HepG2 (cell line): Measurements from ENCODE around the gene COA7. TPM values are rescaled to one million over a fixed set of nuclear protein-coding genes. Genes with fewer than 3 reads are reported as not detected.

Source experiments
- ATAC-seq: fragments of 200-7000 bp; cut with Tn5 transposase; 3 replicates; pipeline ENCODE4 v1.9.1; 2020; ENCODE audit warnings: mild to moderate bottlenecking, moderate library complexity
- BruUV-seq: library from RNA; stranded (reverse); fragments of 400-500 nt; replicated peaks from 2 replicates; lab custom pipeline; 2021; lab: Mats Ljungman, UMichigan
- CTCF ChIA-PET: fragments of 300-600 bp; formaldehyde crosslinking; extraction: SDS; loops from one replicate; lab custom pipeline; 2021; ENCODE audit warnings: low total read pairs, inconsistent platforms, low intra/inter-chr PET ratio; lab: Yijun Ruan, JAX
- POLR2A ChIA-PET: fragments of 350-600 bp; sonication (Branson Sonifier 250); formaldehyde crosslinking; loops from one replicate; lab custom pipeline; 2020; ENCODE audit warnings: antibody characterized with exemption, inconsistent platforms; lab: Yijun Ruan, JAX
- DNase-seq: peaks from one replicate; pipeline ENCODE4 v3.0.0-alpha.2; 2015; ENCODE audit warnings: low spot score
- FAIRE-seq: peaks from 3 replicates; lab custom pipeline; 2011; peaks lifted over from hg19 to GRCh38; lab: Jason Lieb, UNC
- H2AFZ ChIP-seq: one replicate; pipeline ENCODE4 v1.6.1; 2011; ENCODE audit warnings: low read length, inconsistent platforms
- H3K27ac ChIP-seq: fragments of 300-600 bp; 3 replicates; pipeline ENCODE4 v1.8.0; 2011; ENCODE audit warnings: mixed run types, mild to moderate bottlenecking, mixed read lengths, low read length, inconsistent platforms; ENCODE audit not compliant: insufficient read depth; ENCODE audit errors: extremely low read length
- H3K27me3 ChIP-seq, 2 experiments: fragments of 200-600 bp in 1 of 2; 2 replicates in 1 of 2; 3 replicates in 1 of 2; pipeline versions ENCODE4 v1.6.0 to v1.8.0; 2011; ENCODE audit warnings: low read length in 2 of 2, mild to moderate bottlenecking in 2 of 2, moderate library complexity in 2 of 2, inconsistent platforms in 1 of 2; ENCODE audit not compliant: insufficient read depth in 2 of 2, control insufficient read depth in 1 of 2
- H3K36me3 ChIP-seq, 2 experiments: fragments of 200-600 bp in 1 of 2; replicated peaks in 1 of 2; 2 replicates in 1 of 2; 3 replicates in 1 of 2; pipeline versions ENCODE4 v1.5.1 to v1.8.0; 2011; ENCODE audit warnings: low read length in 2 of 2, inconsistent platforms in 1 of 2; ENCODE audit not compliant: insufficient read depth in 2 of 2, control insufficient read depth in 1 of 2
- H3K4me1 ChIP-seq: 2 replicates; pipeline ENCODE4 v1.5.1; 2012; ENCODE audit warnings: low read length, inconsistent platforms; ENCODE audit not compliant: insufficient read depth
- H3K4me2 ChIP-seq: 2 replicates; pipeline ENCODE4 v1.6.0; 2011; ENCODE audit warnings: low read depth, low read length, inconsistent platforms
- H3K4me3 ChIP-seq, 3 experiments: fragments of 200-600 bp in 1 of 3; sonication (generic), shearing (Covaris generic) in 1 of 3; replicated peaks in 1 of 3; 2 replicates each; pipeline ENCODE4 v1.5.1; 2011 to 2016; ENCODE audit warnings: low read length in 3 of 3, inconsistent platforms in 2 of 3, low read depth in 2 of 3, mild to moderate bottlenecking in 2 of 3, control low read depth in 1 of 3, mixed read lengths in 1 of 3; ENCODE audit not compliant: insufficient read depth in 1 of 3
- H3K79me2 ChIP-seq: one replicate; pipeline ENCODE4 v1.6.1; 2011; ENCODE audit warnings: low read length, inconsistent platforms; ENCODE audit not compliant: insufficient read depth
- H3K9ac ChIP-seq: 2 replicates; pipeline ENCODE4 v1.6.0; 2011; ENCODE audit warnings: mild to moderate bottlenecking, low read depth, low read length, inconsistent platforms; ENCODE audit not compliant: insufficient read depth
- H3K9me3 ChIP-seq: 2 replicates; pipeline ENCODE4 v1.5.1; 2012; ENCODE audit warnings: mild to moderate bottlenecking, low read length
- H4K20me1 ChIP-seq: 2 replicates; pipeline ENCODE4 v1.6.0; 2011; ENCODE audit warnings: inconsistent platforms, mild to moderate bottlenecking, low read length, moderate library complexity; ENCODE audit not compliant: insufficient read depth
- AHDC1 ChIP-seq: sonication (generic); formaldehyde crosslinking; IDR thresholded peaks from 2 replicates; pipeline ENCODE4 v1.5.1; 2020; ENCODE audit warnings: mild to moderate bottlenecking, missing genetic modification reagents, borderline replicate concordance
- BHLHE40 ChIP-seq: IDR thresholded peaks from 2 replicates; pipeline ENCODE4 v1.6.1; 2011; ENCODE audit warnings: low read length, improper control_type of control experiment
- DPF2 ChIP-seq: sonication (generic); formaldehyde crosslinking; IDR thresholded peaks from 2 replicates; pipeline ENCODE4 v1.4.0; 2020; ENCODE audit warnings: mild to moderate bottlenecking, low read depth, missing genetic modification reagents, borderline replicate concordance
- FOXP1 ChIP-seq, 2 experiments: fragments of 450-650 bp in 1 of 2; IDR thresholded peaks; 2 replicates each; pipeline ENCODE4 v1.6.1; 2017 to 2018; ENCODE audit warnings: antibody characterized with exemption in 1 of 2
- MIXL1 ChIP-seq: IDR thresholded peaks from 2 replicates; pipeline ENCODE4 v1.6.1; 2016
- NONO ChIP-seq, 2 experiments: fragments of 450-650 bp in 1 of 2; sonication (generic) in 1 of 2; formaldehyde crosslinking in 1 of 2; IDR thresholded peaks in 1 of 2; conservative IDR thresholded peaks in 1 of 2; 2 replicates each; pipeline versions ENCODE4 v1.6.1 to v1.8.0; 2017 to 2022; ENCODE audit warnings: mild to moderate bottlenecking in 1 of 2, missing genetic modification reagents in 1 of 2, moderate library complexity in 1 of 2
- XBP1 ChIP-seq: sonication (generic); formaldehyde crosslinking; IDR thresholded peaks from 2 replicates; pipeline ENCODE4 v1.5.0; 2020; ENCODE audit warnings: missing genetic modification reagents
- ZMAT3 ChIP-seq: sonication (generic); formaldehyde crosslinking; conservative IDR thresholded peaks from 2 replicates; pipeline ENCODE4 v1.7.0; 2021; ENCODE audit warnings: missing genetic modification reagents
- ZNF546 ChIP-seq: sonication (generic); formaldehyde crosslinking; conservative IDR thresholded peaks from 2 replicates; pipeline ENCODE4 v1.8.1; 2023; ENCODE audit warnings: mild to moderate bottlenecking, missing genetic modification reagents
- WGBS: methylation state at CpG from one replicate; pipeline ENCODE4 v1.1.6; 2017; ENCODE audit warnings: low lambda C conversion rate; 5-methylcytosine and 5-hydroxymethylcytosine counted together
- in situ Hi-C: cut with HindIII; loops from 2 replicates; pipeline ENCODE4 v1.10.0; 2017; ENCODE audit warnings: low pct_unique_long_range_greater_than_20kb; ENCODE audit not compliant: extremely low pct_ligation_motif_present
- intact Hi-C: fragments of 100-400 bp; cut with micrococcal nuclease; formaldehyde crosslinking; loops from one replicate; pipeline ENCODE4 v1.10.0; 2022; ENCODE audit not compliant: unreplicated experiment
- polyA plus RNA-seq, 8 experiments: library from polyadenylated mRNA; depleted of rRNA in 3 of 8; stranded (reverse) in 7 of 8; unstranded in 1 of 8; fragments of >200 nt; fragmentation: Illumina TruSeq in 4 of 8; extraction: Trizol in 4 of 8; gene quantifications; 2 replicates each; pipeline versions ENCODE4 v1.2.1 to v1.2.3, GENCODE V29; 2011 to 2016; ENCODE audit warnings: low read depth in 4 of 8, missing spikeins in 1 of 8, mixed read lengths in 1 of 8; ENCODE audit not compliant: insufficient read depth in 1 of 8
- total RNA-seq, 5 experiments: library from RNA; depleted of rRNA; stranded (reverse); fragments of >200 nt; fragmentation: Illumina TruSeq; extraction: Trizol; gene quantifications; 2 replicates each; pipeline ENCODE4 v1.2.3, GENCODE V29; 2016; ENCODE audit warnings: low read depth in 1 of 5

The COA7 gene
- total and polyA plus RNA-seq, 2 of the 13 experiments (the other 11 are each of a cell fraction or from before 2014, with no cell fraction given) = 12.3 to 30.4 TPM

- no peaks in the 10 kb centered on the region for H3K9me3 ChIP-seq
- no peak overlapping the region for H3K27ac ChIP-seq
- H4K20me1 ChIP-seq = no peaks in the 10 kb centered on the region
- H3K79me2 ChIP-seq = no peaks in the 10 kb centered on the region
- no peaks in the 10 kb centered on the region for H3K36me3 ChIP-seq
- TF ChIP-seq XBP1 (CRISPR knock-in tag) = no peak
- no peak for TF ChIP-seq ZNF546 (CRISPR knock-in tag)
- no peak for TF ChIP-seq AHDC1
- no peak for TF ChIP-seq FOXP1 (IDR thresholded peaks at IDR 0.05)
- TF ChIP-seq FOXP1 (CRISPR knock-in tag; IDR thresholded peaks at IDR 0.05) = no peak
- no peak for TF ChIP-seq MIXL1 (CRISPR knock-in tag)
- no peak for TF ChIP-seq BHLHE40
- TF ChIP-seq ZMAT3 (CRISPR knock-in tag) = no peak
- TF ChIP-seq NONO (IDR thresholded peaks at IDR 0.05) = no peak
- no peak for TF ChIP-seq NONO (CRISPR knock-in tag; conservative IDR thresholded peaks at IDR 0.05)
- no peak for TF ChIP-seq DPF2 (CRISPR knock-in tag)
- peaks cover 0 to 3% of the 10 kb centered on the region in 2 experiments; a peak in 2 of 5 replicates for H3K27me3 ChIP-seq
- ChIA-PET POLR2A (no interaction called here), CTCF (no interaction called here)
- H3K4me2 ChIP-seq = no peak overlapping the region
- in situ Hi-C loops = no loop called here
- no peak overlapping the region for H2AFZ ChIP-seq
- BruUV-seq = no TSS peak
- no peak for FAIRE-seq
- no peak overlapping the region for H3K4me3 ChIP-seq
- intact Hi-C loops = no loop called here
- peaks cover 36% of the 10 kb centered on the region for H3K4me1 ChIP-seq
- 86% methylated on average over 5 of the region's 5 CpGs for WGBS
- H3K9ac ChIP-seq = no peak overlapping the region
- DNase-seq = no peak
- no peak for ATAC-seq
Observed at GRCh38 chr1:52663716-52664115, 34.4 kb downstream of the COA7 start.
